Osteoblast (primary cell): ENCODE data around the gene OSBP2. TPM values are rescaled to one million over a fixed set of nuclear protein-coding genes. Genes with fewer than 3 reads are reported as not detected.
A peak's percentile ranks its signal among the peaks of the same experiment; 100 is the strongest.

Experiments
- DNase-seq: peaks from one replicate; pipeline ENCODE4 v3.0.0; 2011; ENCODE audit warnings: low spot score, mixed read lengths; ENCODE audit not compliant: insufficient read length; ENCODE audit errors: missing footprints
- H2AFZ ChIP-seq: 2 replicates; pipeline ENCODE4 v1.6.0; 2011; ENCODE audit warnings: mild to moderate bottlenecking, low read length
- H3K27ac ChIP-seq: 2 replicates; pipeline ENCODE4 v1.5.1; 2011; ENCODE audit warnings: mild to moderate bottlenecking, low read depth, low read length, moderate library complexity
- H3K27me3 ChIP-seq: 2 replicates; pipeline ENCODE4 v1.6.0; 2012; ENCODE audit warnings: mild to moderate bottlenecking, control low read depth, inconsistent platforms, low read length, moderate library complexity; ENCODE audit not compliant: insufficient read depth
- H3K36me3 ChIP-seq: 2 replicates; pipeline ENCODE4 v1.5.1; 2011; ENCODE audit warnings: mild to moderate bottlenecking, low read length, control low read depth, moderate library complexity; ENCODE audit not compliant: insufficient read depth
- H3K4me1 ChIP-seq: 2 replicates; pipeline ENCODE4 v1.5.1; 2011; ENCODE audit warnings: mild to moderate bottlenecking, low read length, control low read depth, moderate library complexity; ENCODE audit not compliant: insufficient read depth
- H3K4me2 ChIP-seq: 2 replicates; pipeline ENCODE4 v1.6.0; 2011; ENCODE audit warnings: mild to moderate bottlenecking, low read length; ENCODE audit not compliant: insufficient read depth
- H3K4me3 ChIP-seq: fragments of 200-600 bp; sonication (generic); 3 replicates; pipeline ENCODE4 v1.5.1; 2012; ENCODE audit warnings: mild to moderate bottlenecking, low read length, inconsistent platforms; ENCODE audit not compliant: insufficient read depth
- H3K79me2 ChIP-seq: 2 replicates; pipeline ENCODE4 v1.6.0; 2012; ENCODE audit warnings: mild to moderate bottlenecking, low read length, control low read depth, inconsistent platforms; ENCODE audit not compliant: insufficient read depth
- H3K9me3 ChIP-seq: 2 replicates; pipeline ENCODE4 v1.5.1; 2011; ENCODE audit warnings: low read depth, low read length, control low read depth
- H4K20me1 ChIP-seq: 2 replicates; pipeline ENCODE4 v1.6.0; 2012; ENCODE audit warnings: mild to moderate bottlenecking, low read length, control low read depth; ENCODE audit not compliant: insufficient read depth
- total RNA-seq: library from RNA; depleted of rRNA; stranded (reverse); fragments of >200 nt; gene quantifications from 2 replicates; pipeline ENCODE4 v1.2.3, GENCODE V29; 2012
- TF ChIP-seq, protein P1 (sequence below): IDR thresholded peaks from 2 replicates; pipeline ENCODE4 v1.5.1; 2011; ENCODE audit warnings: mild to moderate bottlenecking, low read depth, low read length, moderate library complexity; ENCODE audit errors: extremely low read depth

OSBP2 gene
- total RNA-seq, 1 donor, result 4.3 TPM

DNA sequence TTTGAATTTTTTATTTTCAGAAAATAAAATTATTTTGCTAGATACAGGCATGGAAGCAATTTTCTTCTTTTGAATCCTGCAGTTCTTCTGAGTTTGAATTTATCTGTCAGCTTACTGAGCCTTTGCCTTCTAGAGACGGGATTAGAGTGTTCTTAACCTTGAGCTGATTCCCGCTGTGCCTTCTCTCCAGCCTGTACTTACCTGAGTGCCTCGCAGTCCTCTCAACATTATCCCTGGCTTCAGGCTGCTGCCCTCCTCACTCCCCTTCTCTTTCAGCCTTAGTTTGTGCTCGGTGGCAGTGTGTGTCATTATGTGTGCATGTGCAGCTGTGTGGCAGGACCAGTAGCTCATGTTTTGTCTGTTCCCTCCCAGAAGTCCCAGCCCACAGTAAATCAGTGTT, 24.3 kb downstream of the OSBP2 start:
- no peak overlapping the region for H3K27ac ChIP-seq
- H3K79me2 ChIP-seq, result no peaks in the 10 kb centered on the region
- TF ChIP-seq, protein P1, sequence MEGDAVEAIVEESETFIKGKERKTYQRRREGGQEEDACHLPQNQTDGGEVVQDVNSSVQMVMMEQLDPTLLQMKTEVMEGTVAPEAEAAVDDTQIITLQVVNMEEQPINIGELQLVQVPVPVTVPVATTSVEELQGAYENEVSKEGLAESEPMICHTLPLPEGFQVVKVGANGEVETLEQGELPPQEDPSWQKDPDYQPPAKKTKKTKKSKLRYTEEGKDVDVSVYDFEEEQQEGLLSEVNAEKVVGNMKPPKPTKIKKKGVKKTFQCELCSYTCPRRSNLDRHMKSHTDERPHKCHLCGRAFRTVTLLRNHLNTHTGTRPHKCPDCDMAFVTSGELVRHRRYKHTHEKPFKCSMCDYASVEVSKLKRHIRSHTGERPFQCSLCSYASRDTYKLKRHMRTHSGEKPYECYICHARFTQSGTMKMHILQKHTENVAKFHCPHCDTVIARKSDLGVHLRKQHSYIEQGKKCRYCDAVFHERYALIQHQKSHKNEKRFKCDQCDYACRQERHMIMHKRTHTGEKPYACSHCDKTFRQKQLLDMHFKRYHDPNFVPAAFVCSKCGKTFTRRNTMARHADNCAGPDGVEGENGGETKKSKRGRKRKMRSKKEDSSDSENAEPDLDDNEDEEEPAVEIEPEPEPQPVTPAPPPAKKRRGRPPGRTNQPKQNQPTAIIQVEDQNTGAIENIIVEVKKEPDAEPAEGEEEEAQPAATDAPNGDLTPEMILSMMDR, result no peak
- H3K9me3 ChIP-seq, result no peaks in the 10 kb centered on the region
- no peak overlapping the region for H3K4me2 ChIP-seq
- peaks cover 15% of the 10 kb centered on the region for H3K4me1 ChIP-seq
- H3K4me3 ChIP-seq, result no peak overlapping the region
- H2AFZ ChIP-seq, result peak overlapping the region; percentile 9
- no peaks in the 10 kb centered on the region for H3K36me3 ChIP-seq
- H3K27me3 ChIP-seq, result no peaks in the 10 kb centered on the region
- no peak for DNase-seq
- no peaks in the 10 kb centered on the region for H4K20me1 ChIP-seq

DNA sequence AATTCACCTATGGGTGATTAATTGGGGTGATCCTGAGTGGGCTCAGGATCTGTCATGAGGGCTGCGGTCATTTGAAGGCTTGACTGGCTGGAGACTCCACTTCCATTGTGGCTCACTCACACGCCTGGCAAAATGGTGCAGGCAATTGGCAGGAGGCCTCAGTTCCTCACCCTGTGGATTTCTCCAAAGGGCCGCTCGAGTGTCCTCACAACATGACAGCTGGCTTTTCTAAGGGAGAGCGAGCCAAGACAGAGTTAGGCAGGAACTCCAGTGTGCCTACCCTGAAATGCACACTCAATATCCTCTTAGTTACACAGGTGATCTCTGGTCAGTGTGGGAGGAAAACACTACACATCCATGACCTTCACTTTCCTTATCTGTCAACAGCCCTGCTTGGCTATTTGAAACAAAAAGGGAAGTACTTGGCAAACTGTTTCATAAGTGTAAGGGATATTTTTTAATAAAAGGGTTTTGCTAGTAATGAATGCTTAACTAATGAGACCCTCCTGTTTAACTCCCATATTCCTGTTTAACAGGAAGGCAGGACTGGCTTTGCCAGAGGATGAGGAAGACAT, 25.7 kb downstream of the OSBP2 start:
- Histone ChIP-seq H3K27ac (no peak overlapping the region), H3K27me3 (no peaks in the 10 kb centered on the region), H3K79me2 (no peaks in the 10 kb centered on the region), H4K20me1 (no peaks in the 10 kb centered on the region), H2AFZ (no peak overlapping the region), H3K9me3 (no peaks in the 10 kb centered on the region), H3K4me1 (peaks cover 15% of the 10 kb centered on the region), H3K36me3 (no peaks in the 10 kb centered on the region), H3K4me3 (no peak overlapping the region), H3K4me2 (no peak overlapping the region)
- TF ChIP-seq, protein P1, result no peak
- no peak for DNase-seq

DNA sequence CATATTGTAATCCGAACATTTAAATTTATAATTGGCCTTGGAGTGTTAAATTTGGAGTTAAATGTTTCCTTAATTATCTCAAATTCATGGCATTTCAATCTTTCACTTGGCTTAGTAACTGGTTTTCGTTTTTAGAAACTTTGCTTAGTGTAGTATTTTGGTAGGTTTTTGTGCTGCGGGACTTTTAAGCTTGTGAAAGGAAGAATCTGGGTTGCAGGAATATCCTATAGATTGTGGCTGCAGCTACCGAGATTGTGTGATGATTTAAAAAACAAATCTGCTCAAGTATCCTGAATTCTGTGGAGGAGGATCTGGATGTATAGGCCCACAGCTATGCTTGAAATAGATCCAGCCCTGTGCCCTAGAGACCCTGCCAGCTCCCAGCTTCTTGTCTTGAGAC, 27.1 kb downstream of the OSBP2 start:
- TF ChIP-seq, protein P1, result no peak
- no peak for DNase-seq
- Histone ChIP-seq H3K27ac (no peak overlapping the region), H2AFZ (no peak overlapping the region), H3K4me1 (peaks cover 13% of the 10 kb centered on the region), H3K36me3 (no peaks in the 10 kb centered on the region), H3K9me3 (no peaks in the 10 kb centered on the region), H3K79me2 (no peaks in the 10 kb centered on the region), H3K4me2 (no peak overlapping the region), H3K27me3 (no peaks in the 10 kb centered on the region), H3K4me3 (no peak overlapping the region), H4K20me1 (no peaks in the 10 kb centered on the region)

DNA sequence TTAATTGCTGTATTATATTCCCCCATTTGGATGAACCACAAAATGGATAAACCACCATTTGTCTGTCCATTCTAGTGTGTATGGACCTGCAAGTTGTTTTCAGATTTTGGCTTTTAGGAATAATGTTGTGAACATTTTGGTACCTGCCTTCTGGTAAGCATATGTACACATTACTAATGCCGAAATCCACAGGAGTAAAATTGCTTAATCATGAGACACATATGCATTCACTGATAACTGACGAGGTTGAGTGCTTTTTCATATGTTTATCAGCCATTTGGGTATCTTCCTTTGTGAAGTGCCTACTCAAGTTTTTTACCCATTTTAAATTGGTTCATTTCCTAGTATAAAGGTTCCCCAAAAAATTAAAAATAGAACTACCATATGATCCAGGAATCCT, 34.2 kb downstream of the OSBP2 start:
- H3K79me2 ChIP-seq, result no peaks in the 10 kb centered on the region
- H3K27me3 ChIP-seq, result no peaks in the 10 kb centered on the region
- H2AFZ ChIP-seq, result no peak overlapping the region
- no peaks in the 10 kb centered on the region for H3K36me3 ChIP-seq
- H3K4me3 ChIP-seq, result no peak overlapping the region
- no peak for DNase-seq
- H3K4me1 ChIP-seq, result peaks cover 9% of the 10 kb centered on the region
- no peaks in the 10 kb centered on the region for H3K9me3 ChIP-seq
- H3K27ac ChIP-seq, result no peak overlapping the region
- H3K4me2 ChIP-seq, result no peak overlapping the region
- H4K20me1 ChIP-seq, result no peaks in the 10 kb centered on the region
- TF ChIP-seq, protein P1, result no peak
